ENCODE measurements around the gene TM4SF1. TPM values are rescaled to one million over a fixed set of nuclear protein-coding genes. Genes with fewer than 3 reads are reported as not detected.

Gene TM4SF1
- total RNA-seq, 1 experiment from 2014 or later, result 1,063 TPM

DNA sequence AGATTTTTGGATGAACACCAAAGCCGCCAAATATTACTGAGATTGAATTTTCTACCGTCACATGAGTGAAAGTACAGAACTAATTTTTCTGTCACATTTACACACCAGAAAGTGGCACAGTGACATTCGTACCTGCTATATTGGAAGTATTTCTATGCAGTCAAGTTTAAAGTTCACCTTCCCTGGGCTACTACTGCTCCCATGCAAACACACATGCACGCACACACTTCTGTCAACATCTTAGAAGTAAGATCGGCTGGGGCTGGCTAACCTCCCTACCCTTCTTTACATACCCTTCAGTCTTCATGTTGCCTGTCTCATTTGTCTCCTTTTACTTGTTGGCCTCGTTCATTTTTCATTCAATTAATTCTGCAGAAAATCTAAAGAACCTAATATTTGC lies 19.0 kb upstream of the TM4SF1 start:
- BruUV-seq (replicated peaks), result no TSS peak
- ATAC-seq (no peak), DNase-seq (ENCODE audit: low read depth, low spot score) (no peak)
- POLR2A ChIA-PET, result no interaction called here
- Histone ChIP-seq H3K4me1 (ENCODE audit: control insufficient read depth, insufficient read depth, low read length) (peaks cover 55% of the 10 kb centered on the region), H3K4me3 (ENCODE audit: low read depth in 2 of 2, low read length in 2 of 2) (no peak overlapping the region), H3K36me3 (ENCODE audit: control insufficient read depth, insufficient read depth, low read length) (no peaks in the 10 kb centered on the region), H3K27me3 (ENCODE audit: control insufficient read depth, insufficient read depth, low read length) (no peaks in the 10 kb centered on the region), H3K9me3 (ENCODE audit: control insufficient read depth, insufficient read depth, low read depth, low read length) (peaks cover 10% of the 10 kb centered on the region; the same call in 1 of the 2 replicates), H3K27ac (ENCODE audit: low read length) (peak overlapping the region; percentile 99)
- intact Hi-C loops (cut with micrococcal nuclease; ENCODE audit: unreplicated experiment) (no loop called here), in situ Hi-C loops (cut with HindIII; ENCODE audit: low pct_unique_long_range_greater_than_20kb, low sequenced_read_pairs) (no loop called here)
- no peak for TF ChIP-seq POLR2AphosphoS5 (IDR thresholded peaks at IDR 0.05; ENCODE audit: low read depth, low read length)
- no peak for TF ChIP-seq CTCF (IDR thresholded peaks at IDR 0.05)
- no peak for TF ChIP-seq REST (IDR thresholded peaks at IDR 0.05; ENCODE audit: insufficient read depth in 1 of 2, low read depth in 2 of 2, low read length in 1 of 2)
- TF ChIP-seq TCF7L2 (IDR thresholded peaks at IDR 0.05; ENCODE audit: low read depth, low read length), result no peak
- TF ChIP-seq SIN3A (IDR thresholded peaks at IDR 0.05; ENCODE audit: borderline replicate concordance, insufficient read depth, low read depth, low read length), result no peak
- CTCF ChIA-PET, result no interaction called here

DNA sequence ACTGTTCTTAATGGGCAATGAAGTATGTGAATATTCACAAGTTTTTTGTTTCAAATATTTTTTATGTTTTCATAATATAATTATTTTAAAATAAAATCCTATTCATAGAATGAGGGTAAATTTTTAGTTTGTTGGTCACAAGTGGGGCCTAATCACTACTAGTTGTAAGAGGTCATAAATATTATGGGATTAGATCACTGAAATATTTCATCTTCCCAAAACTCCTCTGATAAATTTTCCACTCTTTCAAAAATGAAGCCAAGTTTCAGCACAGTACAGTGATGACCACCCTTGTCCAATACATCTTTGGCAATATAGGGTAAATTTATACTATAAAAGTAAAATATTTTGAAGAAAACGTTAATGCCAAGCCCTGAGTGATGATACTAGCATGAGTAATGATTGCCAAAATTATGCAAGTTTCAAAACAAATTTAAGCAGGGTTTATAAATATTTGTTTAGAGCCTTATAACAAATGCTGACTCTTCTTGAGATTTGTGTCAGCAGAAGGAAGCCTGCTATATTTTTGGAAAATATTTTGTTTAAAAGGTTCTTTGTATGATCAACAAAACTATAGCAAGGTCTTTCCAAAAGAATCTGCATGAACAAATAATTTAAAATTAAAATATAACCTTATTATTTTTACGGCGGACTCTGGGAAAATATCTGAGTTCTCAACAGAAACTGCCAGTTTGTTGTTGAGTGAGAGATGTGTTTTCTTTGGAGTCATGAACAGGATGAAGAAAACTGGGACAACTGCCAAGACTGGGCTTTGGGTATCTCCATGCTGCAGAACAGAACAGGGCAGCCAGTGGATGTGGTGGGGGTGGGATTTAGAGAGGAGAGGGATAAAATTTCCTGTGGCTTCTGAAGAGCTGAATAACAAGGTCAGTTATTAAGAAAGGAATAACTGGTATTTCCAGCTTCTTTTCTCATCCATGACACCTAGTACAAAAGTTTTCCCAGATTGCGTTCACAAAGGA lies 17.9 kb upstream of the TM4SF1 start:
- ATAC-seq, result no peak
- Histone ChIP-seq H3K9me3 (ENCODE audit: control insufficient read depth, insufficient read depth, low read depth, low read length) (peaks cover 14% of the 10 kb centered on the region; the same call in 1 of the 2 replicates), H3K4me3 (ENCODE audit: low read depth in 2 of 2, low read length in 2 of 2) (no peak overlapping the region), H3K36me3 (ENCODE audit: control insufficient read depth, insufficient read depth, low read length) (no peaks in the 10 kb centered on the region), H3K27me3 (ENCODE audit: control insufficient read depth, insufficient read depth, low read length) (no peaks in the 10 kb centered on the region), H3K27ac (ENCODE audit: low read length) (peak overlapping the region; percentile 99), H3K4me1 (ENCODE audit: control insufficient read depth, insufficient read depth, low read length) (peaks cover 50% of the 10 kb centered on the region)
- no peak for DNase-seq (ENCODE audit: low read depth, low spot score)
- TF ChIP-seq POLR2AphosphoS5 (IDR thresholded peaks at IDR 0.05; ENCODE audit: low read depth, low read length) (no peak), TCF7L2 (IDR thresholded peaks at IDR 0.05; ENCODE audit: low read depth, low read length) (no peak), CTCF (IDR thresholded peaks at IDR 0.05) (no peak), REST (IDR thresholded peaks at IDR 0.05; ENCODE audit: insufficient read depth in 1 of 2, low read depth in 2 of 2, low read length in 1 of 2) (no peak), SIN3A (IDR thresholded peaks at IDR 0.05; ENCODE audit: borderline replicate concordance, insufficient read depth, low read depth, low read length) (no peak)
- in situ Hi-C loops (cut with HindIII; ENCODE audit: low pct_unique_long_range_greater_than_20kb, low sequenced_read_pairs) (no loop called here), intact Hi-C loops (cut with micrococcal nuclease; ENCODE audit: unreplicated experiment) (no loop called here)
- no TSS peak for BruUV-seq (replicated peaks)
- ChIA-PET POLR2A (interaction anchor here (0.7 kb wide), 1 partner anchor 111 kb away, joined by 3 read pairs; no protein-coding TSS in a partner anchor), CTCF (no interaction called here)

All from Panc1 (cell line).